OCI-LY3 (cell line): Measurements from ENCODE around the gene NCOA5.

Experiments used
- H2AFZ ChIP-seq: fragments of 200-600, 300-600 bp; shearing (Covaris generic); 2 replicates; pipeline ENCODE4 v1.6.0; 2014; ENCODE audit warnings: antibody characterized with exemption, low read depth, low read length
- H3K27ac ChIP-seq: fragments of 200-600, 300-600 bp; sonication (generic); 2 replicates; pipeline ENCODE4 v1.5.1; 2014; ENCODE audit warnings: mild to moderate bottlenecking, low read length, moderate library complexity, mixed read lengths
- H3K27me3 ChIP-seq: fragments of 200-600, 300-600 bp; sonication (generic); 2 replicates; pipeline ENCODE4 v1.6.1; 2014; ENCODE audit warnings: low read depth, low read length, mixed read lengths
- H3K36me3 ChIP-seq: fragments of 200-600, 300-600 bp; sonication (generic); replicated peaks from 2 replicates; pipeline ENCODE3; 2014; ENCODE audit warnings: low read depth, low read length, mixed read lengths
- H3K4me1 ChIP-seq: fragments of 300-600, 200-600 bp; sonication (generic); 2 replicates; pipeline ENCODE4 v1.6.1; 2014; ENCODE audit warnings: low read length, mixed read lengths
- H3K4me2 ChIP-seq: fragments of 200-600, 300-600 bp; sonication (generic); 2 replicates; pipeline ENCODE4 v1.6.1; 2014; ENCODE audit warnings: low read length, mixed read lengths
- H3K4me3 ChIP-seq: fragments of 300-600, 200-600 bp; sonication (generic); 2 replicates; pipeline ENCODE4 v1.5.1; 2014; ENCODE audit warnings: antibody characterized with exemption, mild to moderate bottlenecking, low read length, moderate library complexity
- H3K79me2 ChIP-seq: fragments of 300-600, 200-600 bp; shearing (Covaris generic); 2 replicates; pipeline ENCODE4 v1.6.1; 2014; ENCODE audit warnings: mild to moderate bottlenecking, low read length, mixed read lengths
- H3K9ac ChIP-seq: fragments of 300-600, 200-600 bp; shearing (Covaris generic); 2 replicates; pipeline ENCODE4 v1.6.0; 2014; ENCODE audit warnings: mild to moderate bottlenecking, low read length, moderate library complexity
- H3K9me3 ChIP-seq: fragments of 200-600, 300-600 bp; shearing (Covaris generic); 2 replicates; pipeline ENCODE4 v1.6.1; 2014; ENCODE audit warnings: low read length, mixed read lengths; ENCODE audit not compliant: insufficient read depth
- H4K20me1 ChIP-seq: fragments of 200-600, 300-600 bp; sonication (generic); 2 replicates; pipeline ENCODE4 v1.6.1; 2016; ENCODE audit warnings: low read length, mixed read lengths; ENCODE audit not compliant: insufficient read depth
- CTCF ChIP-seq: fragments of 200-600, 300-600 bp; sonication (generic); IDR thresholded peaks from 2 replicates; pipeline ENCODE4 v1.5.1; 2014; ENCODE audit warnings: antibody characterized with exemption, low read length, low read depth
- EZH2phosphoT487 ChIP-seq: fragments of 200-600 bp; shearing (Covaris generic); IDR thresholded peaks from 2 replicates; pipeline ENCODE4 v1.6.1; 2018; ENCODE audit warnings: antibody characterized with exemption, mixed run types, low read depth

The NCOA5 gene

GRCh38 chr20:46050885-46051284, 38.9 kb downstream of the NCOA5 start:
- Histone ChIP-seq H3K4me3 (no peak overlapping the region), H3K79me2 (no peaks in the 10 kb centered on the region), H3K36me3 (no peaks in the 10 kb centered on the region), H3K27me3 (peaks cover 39% of the 10 kb centered on the region), H3K4me1 (no peaks in the 10 kb centered on the region), H2AFZ (no peak overlapping the region), H4K20me1 (peaks cover 30% of the 10 kb centered on the region; the same call in 1 of the 2 replicates), H3K9me3 (no peaks in the 10 kb centered on the region), H3K27ac (no peak overlapping the region), H3K9ac (no peak overlapping the region), H3K4me2 (no peak overlapping the region)
- TF ChIP-seq EZH2phosphoT487 (no peak), CTCF (no peak)

- H3K4me1 ChIP-seq, result no peaks in the 10 kb centered on the region
- TF ChIP-seq CTCF (no peak), EZH2phosphoT487 (no peak)
- H3K36me3 ChIP-seq, result no peaks in the 10 kb centered on the region
- no peak overlapping the region for H3K9ac ChIP-seq
- H3K79me2 ChIP-seq, result no peaks in the 10 kb centered on the region
- no peak overlapping the region for H2AFZ ChIP-seq
- no peak overlapping the region for H3K27ac ChIP-seq
- no peak overlapping the region for H3K4me2 ChIP-seq
- H3K27me3 ChIP-seq, result peaks cover 43% of the 10 kb centered on the region
- peaks cover 25% of the 10 kb centered on the region; the same call in 1 of the 2 replicates for H4K20me1 ChIP-seq
- H3K9me3 ChIP-seq, result no peaks in the 10 kb centered on the region
- H3K4me3 ChIP-seq, result no peak overlapping the region
These were observed 39.3 kb downstream of the NCOA5 start for GRCh38 chr20:46050444-46050843.

- H3K79me2 ChIP-seq, result no peaks in the 10 kb centered on the region
- H3K4me1 ChIP-seq, result no peaks in the 10 kb centered on the region
- TF ChIP-seq EZH2phosphoT487 (no peak), CTCF (no peak)
- no peak overlapping the region for H2AFZ ChIP-seq
- H4K20me1 ChIP-seq, result 0 out of 2 replicates have a peak, but pooled peaks cover 20% of the 10 kb centered on the region
- H3K36me3 ChIP-seq, result no peaks in the 10 kb centered on the region
- H3K4me2 ChIP-seq, result no peak overlapping the region
- H3K9ac ChIP-seq, result no peak overlapping the region
- peaks cover 48% of the 10 kb centered on the region for H3K27me3 ChIP-seq
- no peak overlapping the region for H3K4me3 ChIP-seq
- H3K27ac ChIP-seq, result no peak overlapping the region
- H3K9me3 ChIP-seq, result no peaks in the 10 kb centered on the region
These were observed 39.9 kb downstream of the NCOA5 start for GRCh38 chr20:46049815-46050214.

GRCh38 chr20:46049190-46049589, 40.6 kb downstream of the NCOA5 start:
- H3K4me2 ChIP-seq, result no peak overlapping the region
- no peak overlapping the region for H3K27ac ChIP-seq
- H4K20me1 ChIP-seq, result 0 out of 2 replicates have a peak, but pooled peaks cover 20% of the 10 kb centered on the region
- no peaks in the 10 kb centered on the region for H3K79me2 ChIP-seq
- H2AFZ ChIP-seq, result no peak overlapping the region
- H3K4me1 ChIP-seq, result no peaks in the 10 kb centered on the region
- peaks cover 54% of the 10 kb centered on the region for H3K27me3 ChIP-seq
- no peak for TF ChIP-seq EZH2phosphoT487
- TF ChIP-seq CTCF, result no peak
- no peaks in the 10 kb centered on the region for H3K9me3 ChIP-seq
- H3K4me3 ChIP-seq, result no peak overlapping the region
- H3K9ac ChIP-seq, result no peak overlapping the region
- no peaks in the 10 kb centered on the region for H3K36me3 ChIP-seq
